Kidney capillary endothelial cell (primary cell): ENCODE measurements around the gene USP22.
"Not testable (repeated sequence)": the region's sequence is repeated elsewhere in the genome, so short reads cannot be mapped to it uniquely, and the experiment has no call there.

ENCODE experiments used
- DNase-seq: peaks from one replicate; pipeline ENCODE4 v3.0.0-alpha.2; 2018; ENCODE audit warnings: low spot score

The USP22 gene

DNA sequence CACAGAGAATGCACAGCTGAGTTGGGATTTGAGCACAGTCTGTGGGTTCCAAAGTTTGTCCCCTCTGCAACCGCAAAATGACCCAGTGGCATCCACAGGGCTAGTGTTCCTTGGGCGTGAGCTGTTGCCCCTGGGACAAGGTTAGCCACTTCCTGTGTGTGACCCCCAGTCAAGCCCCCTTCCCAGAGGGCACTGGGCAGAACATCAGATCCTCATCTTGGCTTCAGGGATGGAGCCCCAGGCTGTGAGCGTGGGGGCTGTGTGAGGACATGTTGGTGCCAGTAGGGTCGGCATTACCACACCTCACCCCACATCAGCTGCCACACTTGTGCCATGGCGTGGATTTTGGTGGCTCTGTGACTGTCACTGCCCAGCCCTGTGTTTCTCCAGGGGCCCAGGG, 55.3 kb downstream of the USP22 start:
- DNase-seq: no peak

DNA sequence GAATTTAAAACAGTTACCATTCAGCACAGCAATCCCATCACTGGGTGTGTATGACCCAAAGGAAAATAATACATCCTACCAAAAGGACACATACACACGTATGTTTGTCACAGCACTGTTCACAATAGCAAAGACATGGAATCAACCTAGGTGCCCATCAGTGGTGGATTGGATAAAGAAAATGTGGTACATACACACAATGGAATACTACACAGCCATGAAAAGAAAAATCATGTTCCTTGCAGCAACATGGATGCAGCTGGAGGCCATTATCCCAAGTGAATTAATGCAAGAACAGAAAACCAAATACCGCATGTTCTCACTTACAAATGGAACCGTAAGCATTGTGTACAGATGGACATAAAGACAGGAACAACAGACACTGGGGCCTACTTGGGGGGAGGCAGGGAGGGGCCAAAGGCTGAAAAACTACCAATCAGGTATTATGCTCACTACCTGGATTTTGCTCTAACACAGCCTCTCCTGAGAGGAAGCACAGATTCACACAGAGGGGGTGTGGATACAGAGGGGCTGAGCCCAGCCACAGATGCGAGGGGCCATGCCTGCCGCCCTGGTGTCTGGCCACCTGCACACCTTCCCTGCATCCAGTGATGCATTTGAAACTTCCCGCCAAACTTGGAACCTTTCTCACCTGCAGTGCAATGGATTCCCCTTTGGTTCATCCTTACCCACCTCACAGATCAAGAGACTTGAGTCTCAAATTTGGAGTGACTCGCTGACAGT, 55.9 kb downstream of the USP22 start:
- no peak for DNase-seq

DNA sequence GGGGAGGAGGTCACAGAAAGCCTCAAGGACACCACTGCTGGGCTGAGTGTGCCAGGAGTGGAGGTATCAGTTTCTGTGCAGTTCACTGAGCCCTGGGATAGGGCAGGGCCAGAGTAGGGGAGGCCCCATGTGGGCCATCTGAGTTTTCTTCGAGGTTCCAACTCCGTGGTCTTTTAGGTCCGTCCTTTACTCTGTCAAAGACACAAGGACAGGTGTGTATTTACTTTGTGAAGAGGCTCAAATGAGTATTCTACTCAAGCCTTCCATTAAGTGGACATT, 59.5 kb downstream of the USP22 start:
- DNase-seq: no peak

DNA sequence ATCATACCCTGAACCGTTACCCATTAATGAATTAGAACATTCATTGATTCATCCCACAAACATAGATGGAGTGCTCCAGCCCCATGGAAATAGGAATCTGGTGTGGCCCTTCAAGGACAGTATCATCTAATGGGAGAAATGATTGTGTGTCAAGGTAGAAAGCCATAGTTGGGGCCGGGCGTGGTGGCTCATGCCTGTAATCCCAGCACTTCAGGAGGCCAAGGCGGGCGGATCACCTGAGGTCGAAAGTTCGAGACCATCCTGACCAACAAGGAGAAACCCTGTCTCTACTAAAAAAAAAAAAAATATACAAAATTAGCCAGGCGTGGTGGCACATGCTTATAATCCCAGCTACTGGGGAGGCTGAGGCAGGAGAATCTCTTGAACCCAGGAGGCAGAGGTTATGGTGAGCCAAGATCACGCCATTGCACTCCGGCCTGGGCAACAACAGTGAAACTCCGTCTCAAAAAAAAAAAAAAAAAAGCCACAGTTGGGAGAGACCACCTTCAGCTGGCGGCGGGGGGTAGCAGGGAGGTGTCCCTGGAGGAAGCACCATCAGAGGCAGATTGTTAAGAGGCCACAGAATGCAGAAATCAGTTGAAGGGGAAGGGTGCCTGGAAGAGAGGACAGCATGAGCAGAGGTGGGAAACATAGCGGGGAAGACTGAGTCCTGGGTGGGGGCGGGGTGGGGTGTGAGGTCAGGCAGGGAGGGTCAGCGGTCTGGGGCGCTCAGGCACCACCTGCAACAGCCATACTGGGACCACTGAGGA, 60.0 kb downstream of the USP22 start:
- DNase-seq: no peak

DNA sequence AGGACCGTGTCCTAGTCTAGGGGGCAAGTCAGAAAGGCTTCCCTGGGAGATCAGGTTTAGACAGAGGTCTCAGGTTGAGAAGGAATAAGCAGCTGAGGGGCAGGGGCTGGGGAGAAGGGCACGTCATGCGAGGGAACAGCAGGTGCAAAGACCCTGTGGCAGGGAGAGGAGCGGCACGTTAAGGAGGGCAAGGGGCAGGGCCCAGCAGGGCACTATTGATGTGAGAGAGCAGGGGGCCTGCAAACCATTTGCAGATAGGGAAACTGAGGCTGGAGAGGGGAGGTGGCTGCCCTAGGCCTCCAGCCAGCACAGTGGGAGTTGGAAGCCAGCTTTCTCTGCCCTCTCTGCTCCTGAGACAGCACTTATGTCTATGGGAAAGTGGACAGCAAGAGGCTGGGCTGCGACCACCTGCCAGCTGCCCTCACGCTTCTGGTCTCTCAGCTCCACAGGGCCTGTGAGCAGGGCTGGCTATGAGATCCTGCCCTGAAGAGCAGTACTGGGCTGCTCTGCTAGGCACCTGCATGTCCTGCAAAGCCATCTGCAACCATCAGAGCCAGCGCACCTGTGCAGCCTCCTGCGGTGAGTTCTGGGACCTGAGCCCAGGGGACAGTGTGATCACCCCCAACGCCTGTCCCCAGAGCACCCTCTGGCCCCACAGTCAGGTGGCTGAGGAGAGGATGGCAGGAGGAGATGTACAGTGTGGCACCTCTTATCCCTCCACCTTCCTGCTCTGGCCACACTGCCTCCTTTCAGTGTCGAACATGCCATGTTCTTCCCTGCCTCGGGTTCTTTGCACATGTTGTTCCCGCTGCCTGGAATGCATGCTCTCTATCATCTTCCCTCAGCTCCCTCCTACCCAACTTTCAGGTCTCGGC, 61.5 kb downstream of the USP22 start:
- DNase-seq: no peak

DNA sequence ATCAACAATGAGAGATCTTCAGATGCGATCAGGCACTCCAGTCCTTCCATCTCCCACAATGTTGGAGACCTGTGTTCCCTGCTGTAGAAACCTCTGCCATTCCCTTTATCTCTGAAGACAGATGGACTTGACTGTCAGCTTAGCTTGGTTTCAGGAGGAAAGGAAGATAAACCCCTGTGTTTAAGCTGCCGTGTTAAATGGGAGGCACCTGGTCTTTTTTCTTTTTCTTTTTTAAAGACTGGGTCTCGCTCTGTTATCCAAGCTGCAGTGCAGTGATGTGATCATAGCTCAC, 63.1 kb downstream of the USP22 start:
- DNase-seq: no peak

DNA sequence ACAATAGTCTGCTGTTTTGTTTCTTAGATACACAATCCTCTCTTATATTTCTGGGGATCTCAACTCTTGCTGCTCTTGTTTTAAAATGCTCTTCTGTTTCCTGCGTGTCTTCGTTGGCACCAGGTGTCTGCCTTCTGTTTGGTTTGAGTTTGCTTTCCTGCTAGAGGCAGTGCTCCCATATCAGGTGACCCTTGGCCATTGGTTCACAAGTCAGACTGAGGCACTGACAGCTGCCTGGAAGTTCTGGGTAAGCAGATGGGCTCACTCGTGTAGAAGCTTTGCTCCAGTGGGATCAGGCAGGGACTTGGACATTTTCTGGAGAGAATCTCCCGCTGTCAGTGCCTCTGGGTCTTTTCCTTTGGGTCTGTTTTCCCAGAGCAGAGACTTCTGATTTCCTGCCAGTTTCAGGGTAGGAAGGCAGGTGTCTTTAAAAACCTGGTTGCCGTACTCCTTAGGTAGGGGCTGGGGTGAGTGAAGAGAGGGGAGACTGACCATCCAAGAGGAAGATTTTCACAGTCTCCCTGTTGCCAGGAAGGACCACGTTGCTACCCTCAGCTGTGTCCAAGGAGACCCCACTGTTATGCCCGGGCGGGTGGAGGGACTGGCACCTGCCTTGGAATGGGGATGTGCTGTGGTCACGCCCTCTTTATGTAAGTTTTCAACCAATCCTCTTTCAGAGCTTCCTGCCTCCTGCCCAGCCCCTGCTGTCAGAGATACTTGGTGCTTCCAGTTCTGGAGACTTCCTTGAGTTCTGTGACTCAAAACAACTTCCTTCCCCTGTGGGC, 63.6 kb downstream of the USP22 start:
- peak; percentile 50 for DNase-seq

DNA sequence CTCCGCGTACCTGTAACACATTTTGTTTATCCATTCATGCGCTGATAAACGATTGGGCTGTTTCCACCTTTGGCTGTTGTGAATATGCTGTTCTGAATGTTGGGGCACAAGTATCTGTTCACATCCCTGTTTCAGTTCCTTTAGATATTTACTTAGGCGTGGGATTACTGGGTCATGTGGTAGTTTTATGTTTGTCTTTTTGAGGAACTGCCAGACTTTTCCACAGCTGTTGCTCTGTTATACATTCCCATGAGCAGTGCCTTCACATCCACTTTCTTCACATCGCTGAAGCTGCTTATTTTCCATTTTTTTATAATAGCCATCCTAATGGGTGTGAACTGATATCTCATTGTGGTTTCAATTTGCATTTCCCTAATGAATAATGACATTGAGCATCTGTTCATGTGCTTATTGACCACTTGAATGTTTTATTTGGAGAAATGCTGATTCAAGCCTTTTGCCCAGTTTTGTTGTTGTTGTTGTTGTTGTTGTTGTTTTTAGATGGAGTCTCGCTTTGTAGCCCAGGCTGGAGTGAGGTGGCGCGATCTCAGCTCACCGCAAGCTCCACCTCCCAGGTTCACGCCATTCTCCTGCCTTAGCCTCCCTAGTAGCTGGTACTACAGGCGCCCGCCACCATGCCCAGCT, 65.1 kb downstream of the USP22 start:
- not testable (repeated sequence) for DNase-seq

DNA sequence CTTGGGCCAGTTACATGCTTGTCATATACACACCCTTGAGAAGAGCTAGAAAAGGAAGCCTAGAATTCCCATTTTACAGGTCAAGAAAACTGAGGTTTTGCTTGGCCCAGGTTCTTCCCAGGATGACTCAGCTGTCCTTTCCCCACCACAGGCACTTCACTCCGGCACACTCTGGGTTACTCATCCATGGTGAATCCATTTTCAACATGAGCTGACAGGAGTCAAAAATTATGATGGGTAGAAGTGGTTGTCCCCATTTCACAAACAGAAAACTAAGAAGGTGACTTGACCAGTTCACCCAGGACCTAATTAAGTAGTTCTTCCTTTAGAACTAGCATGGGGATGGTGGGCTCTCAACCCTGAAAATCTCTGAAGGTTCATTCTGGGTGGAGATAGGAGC, 67.2 kb downstream of the USP22 start:
- no peak for DNase-seq

DNA sequence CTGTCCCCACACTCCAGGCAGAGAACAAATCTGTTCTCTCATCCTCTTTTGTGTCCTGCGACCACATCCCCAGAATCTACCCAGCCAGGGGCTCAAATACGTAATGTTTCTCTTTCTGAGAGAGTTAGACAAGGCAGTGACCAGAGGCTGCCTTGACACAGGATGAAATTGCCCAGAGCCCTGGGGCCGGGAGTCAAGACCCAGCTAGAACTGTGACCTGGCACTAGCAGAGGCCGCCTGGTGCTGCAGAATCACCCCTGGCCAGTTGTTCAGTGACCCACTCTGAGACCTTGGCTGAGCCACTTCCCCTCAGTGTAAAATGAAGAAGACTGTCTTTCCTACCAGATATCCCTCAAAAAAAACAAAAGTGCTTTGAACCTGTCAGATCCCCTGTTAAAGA, 72.5 kb downstream of the USP22 start:
- DNase-seq: no peak

DNA sequence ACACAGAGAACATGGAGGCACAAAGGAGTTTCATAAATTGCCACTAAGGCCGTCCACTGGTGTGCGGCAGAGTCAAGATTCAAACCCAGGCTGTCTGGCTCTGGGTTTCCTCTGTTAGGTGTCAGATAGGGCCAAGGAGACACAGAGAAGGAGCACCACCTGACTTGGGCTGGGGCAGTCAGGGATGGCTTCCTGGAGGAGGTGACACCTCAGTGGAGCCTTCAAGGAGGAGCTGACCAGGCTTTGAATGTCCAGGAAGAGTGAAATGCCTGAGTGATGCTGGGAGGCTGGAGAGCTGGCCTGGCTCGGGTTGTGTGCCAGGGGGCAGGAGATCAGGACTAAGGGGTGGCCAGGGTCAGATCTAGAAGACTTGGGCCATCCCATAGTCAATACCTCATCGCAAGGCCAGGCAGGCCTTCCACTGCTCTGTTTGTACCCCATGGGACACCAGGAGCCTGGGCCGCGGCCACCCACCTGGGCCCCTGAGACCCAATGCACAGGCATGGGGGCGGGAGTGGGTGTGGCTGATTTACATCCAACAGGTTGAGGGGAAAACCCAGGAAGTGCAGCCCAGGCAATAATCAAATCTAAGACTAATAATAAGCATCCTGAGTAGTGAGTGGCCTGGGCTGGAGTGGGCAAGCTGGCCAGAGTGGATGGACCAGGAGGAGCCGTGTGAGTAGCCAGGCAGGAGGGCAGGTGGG, 73.7 kb downstream of the USP22 start:
- no peak for DNase-seq

DNA sequence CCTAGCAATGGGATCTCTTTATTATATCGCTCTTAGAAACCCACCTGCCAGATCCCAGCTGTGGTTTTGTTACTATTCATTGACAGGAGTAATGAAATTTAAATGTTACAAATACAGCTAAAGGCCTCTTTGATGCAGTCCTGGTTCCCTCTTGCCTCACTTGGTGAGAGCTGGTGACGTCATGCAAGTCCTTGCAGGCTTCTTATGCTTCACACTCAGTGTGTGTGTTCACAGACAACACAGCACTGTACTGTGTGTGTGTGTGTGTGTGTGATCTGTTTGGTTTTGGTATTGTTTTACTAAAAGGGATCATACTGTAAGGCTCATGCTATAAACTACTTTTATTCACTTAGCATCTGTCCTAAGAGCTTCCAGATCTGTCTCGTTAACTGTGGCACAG, 75.0 kb downstream of the USP22 start:
- no peak for DNase-seq

DNA sequence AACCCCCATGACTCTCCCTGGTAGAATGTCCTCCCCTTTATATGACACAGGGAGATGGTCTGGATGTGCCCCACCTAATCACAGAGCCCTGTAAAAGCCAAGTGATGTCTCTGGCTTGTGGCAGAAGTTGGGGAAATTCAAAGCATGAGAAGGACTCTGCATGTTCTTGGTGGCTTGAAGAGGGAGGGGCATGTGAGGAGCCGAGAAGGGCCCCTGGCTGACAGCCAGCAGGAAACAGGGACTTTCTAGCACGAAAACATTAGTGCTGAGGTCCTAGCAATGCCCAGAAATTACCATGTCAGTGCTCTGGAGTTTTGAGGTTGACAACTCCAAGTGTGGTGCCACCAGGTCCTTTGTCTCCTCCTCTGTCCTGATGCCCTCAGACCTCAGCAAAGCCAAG, 75.9 kb downstream of the USP22 start:
- no peak for DNase-seq

DNA sequence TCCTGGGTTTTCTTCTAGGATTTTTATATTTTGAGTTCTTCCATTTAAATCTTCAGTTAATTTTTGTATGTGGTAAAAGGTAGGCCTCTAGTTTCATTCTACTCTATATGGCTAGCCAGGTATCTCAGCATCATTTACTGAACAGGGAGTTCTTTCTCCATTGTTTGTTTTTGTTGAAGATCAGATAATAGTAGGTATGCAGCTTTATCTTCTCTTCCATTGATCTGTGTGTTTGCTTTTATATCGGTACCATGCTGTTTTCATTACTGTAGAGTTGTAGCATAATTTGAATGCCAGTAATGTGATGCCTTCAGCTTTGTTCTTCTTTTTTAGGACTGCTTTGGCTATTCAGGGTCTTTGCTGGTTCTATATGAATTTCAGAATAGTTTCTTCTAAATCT, 77.3 kb downstream of the USP22 start:
- DNase-seq: no peak

DNA sequence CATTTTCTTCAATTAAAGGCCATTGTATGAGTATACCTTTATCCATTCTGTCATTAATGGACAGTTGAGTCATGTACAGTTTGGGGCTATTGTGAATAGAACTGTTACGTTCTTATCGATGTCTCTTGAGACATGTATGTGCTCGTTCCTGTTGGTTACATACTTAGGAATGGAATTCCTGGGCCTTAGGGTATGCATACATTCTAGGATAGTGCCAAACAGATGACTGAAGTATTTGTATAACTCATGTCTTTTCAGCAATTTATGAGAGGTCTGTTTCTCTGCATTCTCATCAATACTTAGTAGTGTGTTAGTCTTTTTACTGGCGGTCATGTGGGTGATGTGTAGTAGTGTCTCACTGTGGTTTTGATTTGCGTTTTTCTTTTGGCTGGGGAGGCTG, 81.2 kb downstream of the USP22 start:
- no peak for DNase-seq

DNA sequence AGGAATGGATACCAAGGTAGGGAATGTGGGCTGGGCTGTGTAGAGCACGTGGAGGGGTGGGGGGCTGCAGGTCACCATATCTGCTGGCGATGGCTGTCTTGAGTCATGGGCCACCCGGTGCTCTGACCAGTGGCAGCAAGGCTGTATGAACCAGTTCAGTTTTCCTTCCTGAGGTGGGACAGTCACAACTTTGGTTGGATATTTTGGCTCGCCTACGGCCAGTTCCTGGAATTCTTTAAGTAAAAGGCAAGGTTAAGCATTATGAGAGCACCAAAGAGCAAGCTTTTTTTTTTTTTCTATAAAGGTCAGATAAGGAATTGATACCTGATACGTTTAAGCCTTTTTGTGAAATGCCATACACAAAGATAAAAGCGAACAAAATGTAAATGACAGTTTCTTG, 81.9 kb downstream of the USP22 start:
- no peak for DNase-seq

DNA sequence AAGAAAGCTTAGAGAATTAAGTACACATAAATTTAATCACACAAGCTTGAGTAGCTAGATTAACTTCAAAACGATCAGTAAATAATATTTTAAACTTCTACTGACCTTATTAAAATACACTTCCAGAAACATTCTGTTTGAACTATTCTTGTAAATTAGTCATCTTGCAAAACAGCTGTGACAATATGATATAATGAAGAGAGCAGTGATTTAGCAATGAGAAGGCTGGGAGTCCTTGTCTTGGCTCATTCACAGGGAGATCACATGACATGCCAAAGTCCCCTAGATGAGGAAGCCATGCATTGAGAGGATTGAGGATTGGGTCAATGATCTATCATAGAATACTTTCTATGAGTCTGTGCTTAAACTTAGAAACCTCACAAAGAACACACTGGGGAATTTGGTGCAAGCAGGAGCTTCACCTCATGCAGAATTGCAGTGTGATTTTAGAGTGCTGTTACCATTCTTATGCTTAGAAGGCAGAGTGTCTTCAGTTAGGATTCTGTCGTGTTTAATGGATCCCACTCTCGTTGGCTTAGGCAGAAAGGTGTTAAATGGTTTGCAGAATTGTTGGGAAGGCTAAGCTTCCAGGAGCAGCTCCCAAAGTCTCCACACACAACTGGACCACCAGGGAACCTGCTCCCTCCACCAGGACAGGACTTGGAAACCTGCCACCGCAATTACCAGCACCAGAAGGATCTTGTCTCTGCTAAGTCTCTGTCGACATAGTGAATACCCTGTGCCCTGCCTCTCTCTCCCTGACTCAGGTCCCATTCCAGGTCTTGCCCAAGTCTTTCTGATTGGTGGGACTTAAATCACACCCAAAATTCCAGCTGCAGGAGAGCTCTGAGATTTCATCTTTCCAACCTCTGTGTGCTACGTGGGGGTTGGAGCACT, 87.1 kb downstream of the USP22 start:
- no peak for DNase-seq

DNA sequence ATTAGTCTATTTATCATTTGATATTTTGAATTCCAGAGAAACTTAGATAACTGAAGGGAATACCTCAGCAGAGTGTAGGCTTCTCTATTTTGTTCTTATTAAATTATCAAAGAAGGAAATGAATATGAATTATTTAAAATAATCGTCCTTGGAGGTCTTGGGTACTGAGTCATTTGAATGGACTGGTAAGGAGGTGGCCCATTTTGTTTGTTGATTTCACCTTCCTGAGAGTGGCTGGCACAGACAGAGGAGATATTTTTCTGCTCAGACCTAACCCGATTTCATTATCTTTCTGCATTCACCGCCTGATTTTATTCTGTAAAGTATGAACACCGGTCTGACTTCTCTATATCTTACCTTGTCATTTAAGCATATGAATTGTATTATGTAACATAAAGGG, 88.0 kb downstream of the USP22 start:
- DNase-seq: no peak

DNA sequence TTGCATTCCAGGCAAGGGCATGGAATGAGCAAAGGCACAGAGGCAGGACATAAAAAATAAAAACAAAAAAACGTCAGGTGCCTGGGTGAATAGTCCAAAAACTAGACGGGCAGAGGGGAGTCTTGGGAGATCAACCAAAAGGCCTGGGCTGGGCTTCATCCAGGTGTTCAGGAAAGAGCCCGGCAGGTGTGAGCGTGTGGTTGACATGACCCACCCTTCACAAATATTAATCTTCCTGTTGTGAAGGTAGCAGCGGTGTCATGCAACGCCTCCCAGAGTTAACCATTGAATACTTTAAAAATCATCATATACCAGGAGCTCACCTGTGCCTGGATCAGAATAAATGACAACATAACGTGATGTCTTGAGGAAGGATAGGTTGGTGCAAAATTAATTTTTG, 90.6 kb downstream of the USP22 start:
- no peak for DNase-seq
